ENCODE results near the gene KCTD17.

DNA sequence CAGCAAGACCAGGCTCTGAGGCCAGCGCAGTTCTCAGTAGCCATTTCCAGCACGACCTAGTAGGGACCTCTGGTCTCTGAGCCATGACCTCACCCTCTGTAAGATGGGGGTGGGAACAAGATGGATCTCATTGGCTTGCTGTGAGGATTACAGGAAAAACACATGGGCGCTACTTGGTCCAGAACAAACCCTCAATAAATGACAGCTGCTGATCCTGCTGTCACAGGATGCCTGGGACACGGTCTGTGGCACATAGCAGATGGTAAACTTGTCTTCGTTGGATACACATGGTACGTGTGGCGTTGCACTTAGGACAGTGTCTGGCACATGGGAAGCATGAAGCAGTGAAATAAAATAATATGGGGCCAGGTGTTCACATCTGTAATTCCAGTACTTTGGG lies 4.5 kb upstream of the KCTD17 start:
- TF ChIP-seq, protein P1, sequence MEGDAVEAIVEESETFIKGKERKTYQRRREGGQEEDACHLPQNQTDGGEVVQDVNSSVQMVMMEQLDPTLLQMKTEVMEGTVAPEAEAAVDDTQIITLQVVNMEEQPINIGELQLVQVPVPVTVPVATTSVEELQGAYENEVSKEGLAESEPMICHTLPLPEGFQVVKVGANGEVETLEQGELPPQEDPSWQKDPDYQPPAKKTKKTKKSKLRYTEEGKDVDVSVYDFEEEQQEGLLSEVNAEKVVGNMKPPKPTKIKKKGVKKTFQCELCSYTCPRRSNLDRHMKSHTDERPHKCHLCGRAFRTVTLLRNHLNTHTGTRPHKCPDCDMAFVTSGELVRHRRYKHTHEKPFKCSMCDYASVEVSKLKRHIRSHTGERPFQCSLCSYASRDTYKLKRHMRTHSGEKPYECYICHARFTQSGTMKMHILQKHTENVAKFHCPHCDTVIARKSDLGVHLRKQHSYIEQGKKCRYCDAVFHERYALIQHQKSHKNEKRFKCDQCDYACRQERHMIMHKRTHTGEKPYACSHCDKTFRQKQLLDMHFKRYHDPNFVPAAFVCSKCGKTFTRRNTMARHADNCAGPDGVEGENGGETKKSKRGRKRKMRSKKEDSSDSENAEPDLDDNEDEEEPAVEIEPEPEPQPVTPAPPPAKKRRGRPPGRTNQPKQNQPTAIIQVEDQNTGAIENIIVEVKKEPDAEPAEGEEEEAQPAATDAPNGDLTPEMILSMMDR (IDR thresholded peaks at IDR 0.05) = no peak
- TF ChIP-seq POLR2AphosphoS5 (IDR thresholded peaks at IDR 0.05; ENCODE audit: low read depth, low read length) (no peak), TCF7L2 (IDR thresholded peaks at IDR 0.05; ENCODE audit: low read depth, low read length) (no peak), SIN3A (IDR thresholded peaks at IDR 0.05; ENCODE audit: borderline replicate concordance, insufficient read depth, low read depth, low read length) (no peak)
- TF ChIP-seq, protein P2, sequence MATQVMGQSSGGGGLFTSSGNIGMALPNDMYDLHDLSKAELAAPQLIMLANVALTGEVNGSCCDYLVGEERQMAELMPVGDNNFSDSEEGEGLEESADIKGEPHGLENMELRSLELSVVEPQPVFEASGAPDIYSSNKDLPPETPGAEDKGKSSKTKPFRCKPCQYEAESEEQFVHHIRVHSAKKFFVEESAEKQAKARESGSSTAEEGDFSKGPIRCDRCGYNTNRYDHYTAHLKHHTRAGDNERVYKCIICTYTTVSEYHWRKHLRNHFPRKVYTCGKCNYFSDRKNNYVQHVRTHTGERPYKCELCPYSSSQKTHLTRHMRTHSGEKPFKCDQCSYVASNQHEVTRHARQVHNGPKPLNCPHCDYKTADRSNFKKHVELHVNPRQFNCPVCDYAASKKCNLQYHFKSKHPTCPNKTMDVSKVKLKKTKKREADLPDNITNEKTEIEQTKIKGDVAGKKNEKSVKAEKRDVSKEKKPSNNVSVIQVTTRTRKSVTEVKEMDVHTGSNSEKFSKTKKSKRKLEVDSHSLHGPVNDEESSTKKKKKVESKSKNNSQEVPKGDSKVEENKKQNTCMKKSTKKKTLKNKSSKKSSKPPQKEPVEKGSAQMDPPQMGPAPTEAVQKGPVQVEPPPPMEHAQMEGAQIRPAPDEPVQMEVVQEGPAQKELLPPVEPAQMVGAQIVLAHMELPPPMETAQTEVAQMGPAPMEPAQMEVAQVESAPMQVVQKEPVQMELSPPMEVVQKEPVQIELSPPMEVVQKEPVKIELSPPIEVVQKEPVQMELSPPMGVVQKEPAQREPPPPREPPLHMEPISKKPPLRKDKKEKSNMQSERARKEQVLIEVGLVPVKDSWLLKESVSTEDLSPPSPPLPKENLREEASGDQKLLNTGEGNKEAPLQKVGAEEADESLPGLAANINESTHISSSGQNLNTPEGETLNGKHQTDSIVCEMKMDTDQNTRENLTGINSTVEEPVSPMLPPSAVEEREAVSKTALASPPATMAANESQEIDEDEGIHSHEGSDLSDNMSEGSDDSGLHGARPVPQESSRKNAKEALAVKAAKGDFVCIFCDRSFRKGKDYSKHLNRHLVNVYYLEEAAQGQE (IDR thresholded peaks at IDR 0.05; ENCODE audit: insufficient read depth in 1 of 2, low read depth in 2 of 2, low read length in 1 of 2) = no peak

All from Panc1 (cell line).